Liver (tissue), 9 donors: ENCODE results near the gene ZMPSTE24. TPM values are rescaled to one million over a fixed set of nuclear protein-coding genes. Genes with fewer than 3 reads are reported as not detected.

ENCODE experiments used
- DNase-seq: peaks from one replicate; pipeline ENCODE4 v3.0.0-alpha.2; 2017; ENCODE audit warnings: low spot score
- H3K27ac ChIP-seq, 2 donors: one replicate each; pipeline ENCODE4 v1.7.0; 2013; ENCODE audit warnings: inconsistent platforms in 2 of 2, low read length in 2 of 2, control low read depth in 1 of 2, low read depth in 1 of 2, mild to moderate bottlenecking in 1 of 2
- H3K27me3 ChIP-seq, 4 donors: one replicate each; pipeline versions ENCODE4 v1.6.1 to v1.7.0; 2013; ENCODE audit warnings: low read length in 3 of 4, inconsistent platforms in 1 of 4, mild to moderate bottlenecking in 1 of 4, moderate library complexity in 1 of 4; ENCODE audit not compliant: control insufficient read depth in 4 of 4, insufficient read depth in 4 of 4
- H3K36me3 ChIP-seq, 4 donors: one replicate each; pipeline versions ENCODE4 v1.6.1 to v1.7.0; 2013; ENCODE audit warnings: low read length in 3 of 4, mild to moderate bottlenecking in 3 of 4, low read depth in 1 of 4, moderate library complexity in 1 of 4; ENCODE audit not compliant: control insufficient read depth in 4 of 4, insufficient read depth in 3 of 4
- H3K4me1 ChIP-seq, 4 donors: one replicate each; pipeline versions ENCODE4 v1.6.1 to v1.7.0; 2013; ENCODE audit warnings: low read length in 3 of 4, mild to moderate bottlenecking in 3 of 4, moderate library complexity in 1 of 4; ENCODE audit not compliant: control insufficient read depth in 4 of 4, insufficient read depth in 4 of 4
- H3K4me3 ChIP-seq, 3 donors: one replicate each; pipeline versions ENCODE4 v1.6.1 to v1.7.0; 2013; ENCODE audit warnings: low read length in 3 of 3, control low read depth in 1 of 3, low read depth in 1 of 3, mild to moderate bottlenecking in 1 of 3
- H3K9ac ChIP-seq, 2 donors: one replicate each; pipeline ENCODE4 v1.7.0; 2013; ENCODE audit warnings: low read length in 2 of 2, mild to moderate bottlenecking in 2 of 2, moderate library complexity in 2 of 2, control low read depth in 1 of 2, low read depth in 1 of 2
- H3K9me3 ChIP-seq, 4 donors: one replicate each; pipeline versions ENCODE4 v1.6.1 to v1.7.0; 2013; ENCODE audit warnings: low read length in 3 of 4; ENCODE audit not compliant: control insufficient read depth in 4 of 4
- EGR1 ChIP-seq, 2 donors: IDR thresholded peaks; 2 replicates each; pipeline ENCODE4 v1.6.1; 2016 to 2018; ENCODE audit warnings: antibody characterized with exemption in 2 of 2, low read depth in 2 of 2
- FOXA1 ChIP-seq: IDR thresholded peaks from 2 replicates; pipeline ENCODE4 v1.6.1; 2016; ENCODE audit warnings: antibody characterized with exemption
- FOXA2 ChIP-seq: IDR thresholded peaks from 2 replicates; pipeline ENCODE4 v1.6.1; 2016; ENCODE audit warnings: antibody characterized with exemption
- GABPA ChIP-seq, 2 donors: IDR thresholded peaks in 1 of 2; conservative IDR thresholded peaks in 1 of 2; 2 replicates each; pipeline ENCODE4 v1.6.1; 2016; ENCODE audit warnings: antibody characterized with exemption in 2 of 2, mild to moderate bottlenecking in 1 of 2, moderate library complexity in 1 of 2
- HNF4A ChIP-seq, 2 donors: conservative IDR thresholded peaks; 2 replicates each; pipeline ENCODE4 v1.6.1; 2016; ENCODE audit warnings: antibody characterized with exemption in 2 of 2, mild to moderate bottlenecking in 2 of 2
- HNF4G ChIP-seq: IDR thresholded peaks from 2 replicates; pipeline ENCODE4 v1.6.1; 2016; ENCODE audit warnings: antibody characterized with exemption
- JUND ChIP-seq, 2 donors: IDR thresholded peaks; 2 replicates each; pipeline ENCODE4 v1.6.1; 2016; ENCODE audit warnings: antibody characterized with exemption in 2 of 2
- NR2F2 ChIP-seq: IDR thresholded peaks from 2 replicates; pipeline ENCODE4 v1.6.1; 2016; ENCODE audit warnings: antibody characterized with exemption
- RAD21 ChIP-seq, 2 donors: IDR thresholded peaks; 2 replicates each; pipeline ENCODE4 v1.6.1; 2016; ENCODE audit warnings: antibody characterized with exemption in 2 of 2, mild to moderate bottlenecking in 2 of 2
- RXRA ChIP-seq, 2 donors: IDR thresholded peaks; 2 replicates each; pipeline ENCODE4 v1.6.1; 2017 to 2018; ENCODE audit warnings: antibody characterized with exemption in 2 of 2, mild to moderate bottlenecking in 1 of 2
- SP1 ChIP-seq: IDR thresholded peaks from 2 replicates; pipeline ENCODE4 v1.6.1; 2018; ENCODE audit warnings: antibody characterized with exemption, mild to moderate bottlenecking
- TAF1 ChIP-seq: conservative IDR thresholded peaks from 2 replicates; pipeline ENCODE4 v1.6.1; 2016; ENCODE audit warnings: antibody characterized with exemption, mild to moderate bottlenecking
- YY1 ChIP-seq: IDR thresholded peaks from 2 replicates; pipeline ENCODE4 v1.6.1; 2016; ENCODE audit warnings: antibody characterized with exemption, mild to moderate bottlenecking
- WGBS: extraction: QIAGEN DNeasy Blood & Tissue Kit; methylation state at CpG from one replicate; pipeline ENCODE4 v1.1.7; 2013; 5-methylcytosine and 5-hydroxymethylcytosine counted together
- polyA plus RNA-seq, 2 donors: library from polyadenylated mRNA; stranded (reverse) in 1 of 2; unstranded in 1 of 2; fragments of 200-250 nt in 1 of 2; fragments of >200 nt in 1 of 2; fragmentation: Nextera tagmentation in 1 of 2; extraction: Ambion mirVana in 1 of 2; gene quantifications; one replicate each; pipeline versions ENCODE4 v1.2.1 to v1.2.3, GENCODE V29; 2013 to 2015
- total RNA-seq, 2 donors: library from RNA; depleted of rRNA; stranded (reverse); fragments of >200 nt; gene quantifications; one replicate each; pipeline ENCODE4 v1.2.3, GENCODE V29; 2014
- TF ChIP-seq, protein P1 (sequence below): IDR thresholded peaks from 2 replicates; pipeline ENCODE4 v1.6.1; 2016; ENCODE audit warnings: antibody characterized with exemption
- TF ChIP-seq, protein P2 (sequence below): IDR thresholded peaks from 2 replicates; pipeline ENCODE4 v1.6.1; 2016; ENCODE audit warnings: antibody characterized with exemption
- TF ChIP-seq, protein P3 (sequence below): IDR thresholded peaks from 2 replicates; pipeline ENCODE4 v1.6.1; 2016; ENCODE audit warnings: antibody characterized with exemption, mild to moderate bottlenecking
- TF ChIP-seq, protein P4 (sequence below): fragments of 150-350 bp; IDR thresholded peaks from 2 replicates; pipeline ENCODE4 v1.5.1; 2017; ENCODE audit warnings: improper control_type of control experiment, low read depth, low read length; ENCODE audit not compliant: missing input control
- TF ChIP-seq, protein P5 (sequence below): IDR thresholded peaks from 2 replicates; pipeline ENCODE4 v1.6.1; 2016; ENCODE audit warnings: antibody characterized with exemption
- donor health status: healthy.
- donor health status: healthy.
- donor health status: healthy.
- donor health status: healthy.
- donor health status: healthy.

ZMPSTE24 gene
- total and polyA plus RNA-seq, 4 donors = 17.3 to 40.1 (median 22.6) TPM

DNA sequence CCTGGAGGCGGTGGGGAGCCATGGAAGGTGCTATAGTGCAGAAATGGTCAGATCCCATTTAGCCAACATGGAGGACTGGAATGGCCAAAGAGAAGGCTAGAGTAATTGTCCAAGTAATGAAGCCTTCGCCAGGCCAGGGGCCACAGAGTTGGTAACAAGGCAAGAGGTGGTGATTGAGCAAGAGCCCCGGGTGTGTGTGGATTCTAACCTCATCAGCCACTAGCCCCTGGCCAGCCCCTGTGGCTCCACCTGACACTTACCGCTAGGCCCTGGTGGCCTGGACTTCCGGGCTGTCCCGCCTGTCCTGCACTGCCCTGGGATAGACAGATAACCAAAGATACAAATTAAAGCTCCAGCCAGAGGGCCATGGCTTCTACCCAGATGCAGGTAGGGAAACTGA lies 49.1 kb downstream of the ZMPSTE24 start:
- no peak overlapping the region for H3K4me3 ChIP-seq
- H3K36me3 ChIP-seq = no peaks in the 10 kb centered on the region
- TF ChIP-seq RXRA (IDR thresholded peaks at IDR 0.05) (no peak), SP1 (no peak), RAD21 (IDR thresholded peaks at IDR 0.05) (no peak), NR2F2 (no peak)
- TF ChIP-seq, protein P1, sequence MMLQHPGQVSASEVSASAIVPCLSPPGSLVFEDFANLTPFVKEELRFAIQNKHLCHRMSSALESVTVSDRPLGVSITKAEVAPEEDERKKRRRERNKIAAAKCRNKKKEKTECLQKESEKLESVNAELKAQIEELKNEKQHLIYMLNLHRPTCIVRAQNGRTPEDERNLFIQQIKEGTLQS = no peak
- TF ChIP-seq, protein P2, sequence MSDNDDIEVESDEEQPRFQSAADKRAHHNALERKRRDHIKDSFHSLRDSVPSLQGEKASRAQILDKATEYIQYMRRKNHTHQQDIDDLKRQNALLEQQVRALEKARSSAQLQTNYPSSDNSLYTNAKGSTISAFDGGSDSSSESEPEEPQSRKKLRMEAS = no peak
- TF ChIP-seq, protein P3, sequence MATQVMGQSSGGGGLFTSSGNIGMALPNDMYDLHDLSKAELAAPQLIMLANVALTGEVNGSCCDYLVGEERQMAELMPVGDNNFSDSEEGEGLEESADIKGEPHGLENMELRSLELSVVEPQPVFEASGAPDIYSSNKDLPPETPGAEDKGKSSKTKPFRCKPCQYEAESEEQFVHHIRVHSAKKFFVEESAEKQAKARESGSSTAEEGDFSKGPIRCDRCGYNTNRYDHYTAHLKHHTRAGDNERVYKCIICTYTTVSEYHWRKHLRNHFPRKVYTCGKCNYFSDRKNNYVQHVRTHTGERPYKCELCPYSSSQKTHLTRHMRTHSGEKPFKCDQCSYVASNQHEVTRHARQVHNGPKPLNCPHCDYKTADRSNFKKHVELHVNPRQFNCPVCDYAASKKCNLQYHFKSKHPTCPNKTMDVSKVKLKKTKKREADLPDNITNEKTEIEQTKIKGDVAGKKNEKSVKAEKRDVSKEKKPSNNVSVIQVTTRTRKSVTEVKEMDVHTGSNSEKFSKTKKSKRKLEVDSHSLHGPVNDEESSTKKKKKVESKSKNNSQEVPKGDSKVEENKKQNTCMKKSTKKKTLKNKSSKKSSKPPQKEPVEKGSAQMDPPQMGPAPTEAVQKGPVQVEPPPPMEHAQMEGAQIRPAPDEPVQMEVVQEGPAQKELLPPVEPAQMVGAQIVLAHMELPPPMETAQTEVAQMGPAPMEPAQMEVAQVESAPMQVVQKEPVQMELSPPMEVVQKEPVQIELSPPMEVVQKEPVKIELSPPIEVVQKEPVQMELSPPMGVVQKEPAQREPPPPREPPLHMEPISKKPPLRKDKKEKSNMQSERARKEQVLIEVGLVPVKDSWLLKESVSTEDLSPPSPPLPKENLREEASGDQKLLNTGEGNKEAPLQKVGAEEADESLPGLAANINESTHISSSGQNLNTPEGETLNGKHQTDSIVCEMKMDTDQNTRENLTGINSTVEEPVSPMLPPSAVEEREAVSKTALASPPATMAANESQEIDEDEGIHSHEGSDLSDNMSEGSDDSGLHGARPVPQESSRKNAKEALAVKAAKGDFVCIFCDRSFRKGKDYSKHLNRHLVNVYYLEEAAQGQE = no peak
- H3K9ac ChIP-seq = no peak overlapping the region
- H3K4me1 ChIP-seq = no peaks in the 10 kb centered on the region
- H3K27me3 ChIP-seq = no peaks in the 10 kb centered on the region
- 88% methylated on average over 6 of the region's 6 CpGs for WGBS
- no peak for DNase-seq
- no peak overlapping the region for H3K27ac ChIP-seq
- no peaks in the 10 kb centered on the region for H3K9me3 ChIP-seq

DNA sequence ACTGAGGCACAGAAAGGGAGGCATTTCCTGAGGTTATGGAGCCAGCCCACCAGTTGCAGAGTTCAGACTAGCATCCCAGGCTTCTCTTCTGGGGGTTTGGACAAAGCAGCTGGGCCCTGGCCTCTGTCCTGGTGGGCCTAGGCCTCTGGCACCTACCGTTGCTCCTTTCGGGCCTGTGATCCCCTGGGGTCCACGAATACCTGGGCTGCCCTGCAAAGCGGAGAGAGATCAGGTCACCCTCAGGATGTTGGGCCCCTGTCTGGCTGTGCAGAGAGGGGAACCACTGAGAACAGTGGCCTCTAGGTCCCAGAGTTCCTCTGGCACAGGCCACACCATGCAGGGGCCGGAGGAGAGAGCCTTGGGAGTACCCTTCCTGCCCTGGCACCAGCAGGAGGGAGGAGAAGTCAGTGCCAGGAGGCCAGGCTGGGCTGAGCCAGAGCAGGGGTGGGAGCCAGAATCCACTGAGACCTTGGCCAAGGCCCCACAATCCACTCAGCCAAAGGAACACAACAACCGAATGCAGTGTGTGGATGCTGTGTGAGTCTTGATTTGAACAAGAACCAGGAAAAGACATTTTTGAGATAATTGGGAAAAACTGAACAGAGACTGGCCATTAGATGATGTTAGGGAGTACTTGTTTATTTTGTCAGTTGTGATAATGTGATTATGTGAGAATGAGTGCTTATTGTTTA lies 50.1 kb downstream of the ZMPSTE24 start:
- WGBS = 85% methylated on average over 6 of the region's 6 CpGs
- Histone ChIP-seq H3K27ac (no peak overlapping the region), H3K4me3 (no peak overlapping the region), H3K36me3 (no peaks in the 10 kb centered on the region), H3K4me1 (no peaks in the 10 kb centered on the region), H3K9me3 (no peaks in the 10 kb centered on the region), H3K27me3 (no peaks in the 10 kb centered on the region), H3K9ac (no peak overlapping the region)
- TF ChIP-seq FOXA2 = no peak
- no peak for TF ChIP-seq RXRA (IDR thresholded peaks at IDR 0.05)
- no peak for TF ChIP-seq YY1
- no peak for TF ChIP-seq TAF1
- TF ChIP-seq NR2F2 = no peak
- DNase-seq = no peak

DNA sequence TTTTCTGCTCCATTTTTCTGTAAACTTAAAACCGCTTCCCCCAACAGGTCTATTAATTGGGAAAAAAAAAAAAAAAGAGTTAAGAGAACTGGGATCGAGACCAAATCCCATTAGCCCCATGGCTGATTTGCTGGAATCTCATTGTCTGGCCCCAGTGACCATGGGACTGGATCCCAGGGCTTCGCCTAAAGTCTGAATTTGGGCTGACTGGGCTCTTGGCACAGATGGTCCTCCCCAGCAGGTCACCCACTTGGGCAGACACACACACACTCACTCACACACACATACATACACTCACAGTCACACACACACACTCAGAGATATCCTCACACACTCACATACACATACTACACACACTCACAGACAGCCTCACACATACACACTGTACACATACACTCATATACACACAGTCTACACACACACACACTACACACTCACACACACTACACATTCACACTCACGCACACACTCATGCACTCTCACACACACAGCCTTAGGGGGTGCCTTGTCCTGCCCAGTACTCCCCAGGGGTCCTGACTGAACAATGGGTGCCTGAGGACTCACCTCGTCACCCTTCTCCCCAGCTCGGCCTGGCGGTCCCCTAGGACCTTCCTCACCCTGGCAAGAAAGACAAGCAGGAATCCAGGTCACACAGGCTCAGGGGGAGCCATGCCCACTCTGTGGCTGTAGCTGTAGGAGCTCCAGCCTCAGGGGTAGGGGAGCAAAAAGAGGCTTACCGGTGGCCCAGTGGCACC lies 51.5 kb downstream of the ZMPSTE24 start:
- no peaks in the 10 kb centered on the region for H3K36me3 ChIP-seq
- H3K27me3 ChIP-seq = no peaks in the 10 kb centered on the region
- H3K4me1 ChIP-seq = no peaks in the 10 kb centered on the region
- H3K9ac ChIP-seq = no peak overlapping the region
- H3K9me3 ChIP-seq = no peaks in the 10 kb centered on the region
- no peak overlapping the region for H3K4me3 ChIP-seq
- WGBS = 91% methylated on average over 8 of the region's 8 CpGs
- DNase-seq = no peak
- H3K27ac ChIP-seq = no peak overlapping the region
- TF ChIP-seq TAF1 (no peak), NR2F2 (no peak), HNF4G (no peak), HNF4A (conservative IDR thresholded peaks at IDR 0.05) (no peak), GABPA (IDR thresholded peaks at IDR 0.05 in 1 of 2, conservative IDR thresholded peaks at IDR 0.05 in 1 of 2) (no peak), FOXA1 (no peak), RAD21 (IDR thresholded peaks at IDR 0.05) (no peak), SP1 (no peak), EGR1 (IDR thresholded peaks at IDR 0.05; ENCODE audit: low read depth in 2 of 2) (no peak), JUND (IDR thresholded peaks at IDR 0.05) (no peak), YY1 (no peak), FOXA2 (no peak)
- TF ChIP-seq, protein P4, sequence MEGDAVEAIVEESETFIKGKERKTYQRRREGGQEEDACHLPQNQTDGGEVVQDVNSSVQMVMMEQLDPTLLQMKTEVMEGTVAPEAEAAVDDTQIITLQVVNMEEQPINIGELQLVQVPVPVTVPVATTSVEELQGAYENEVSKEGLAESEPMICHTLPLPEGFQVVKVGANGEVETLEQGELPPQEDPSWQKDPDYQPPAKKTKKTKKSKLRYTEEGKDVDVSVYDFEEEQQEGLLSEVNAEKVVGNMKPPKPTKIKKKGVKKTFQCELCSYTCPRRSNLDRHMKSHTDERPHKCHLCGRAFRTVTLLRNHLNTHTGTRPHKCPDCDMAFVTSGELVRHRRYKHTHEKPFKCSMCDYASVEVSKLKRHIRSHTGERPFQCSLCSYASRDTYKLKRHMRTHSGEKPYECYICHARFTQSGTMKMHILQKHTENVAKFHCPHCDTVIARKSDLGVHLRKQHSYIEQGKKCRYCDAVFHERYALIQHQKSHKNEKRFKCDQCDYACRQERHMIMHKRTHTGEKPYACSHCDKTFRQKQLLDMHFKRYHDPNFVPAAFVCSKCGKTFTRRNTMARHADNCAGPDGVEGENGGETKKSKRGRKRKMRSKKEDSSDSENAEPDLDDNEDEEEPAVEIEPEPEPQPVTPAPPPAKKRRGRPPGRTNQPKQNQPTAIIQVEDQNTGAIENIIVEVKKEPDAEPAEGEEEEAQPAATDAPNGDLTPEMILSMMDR = no peak
- TF ChIP-seq, protein P2 = no peak
- TF ChIP-seq, protein P5, sequence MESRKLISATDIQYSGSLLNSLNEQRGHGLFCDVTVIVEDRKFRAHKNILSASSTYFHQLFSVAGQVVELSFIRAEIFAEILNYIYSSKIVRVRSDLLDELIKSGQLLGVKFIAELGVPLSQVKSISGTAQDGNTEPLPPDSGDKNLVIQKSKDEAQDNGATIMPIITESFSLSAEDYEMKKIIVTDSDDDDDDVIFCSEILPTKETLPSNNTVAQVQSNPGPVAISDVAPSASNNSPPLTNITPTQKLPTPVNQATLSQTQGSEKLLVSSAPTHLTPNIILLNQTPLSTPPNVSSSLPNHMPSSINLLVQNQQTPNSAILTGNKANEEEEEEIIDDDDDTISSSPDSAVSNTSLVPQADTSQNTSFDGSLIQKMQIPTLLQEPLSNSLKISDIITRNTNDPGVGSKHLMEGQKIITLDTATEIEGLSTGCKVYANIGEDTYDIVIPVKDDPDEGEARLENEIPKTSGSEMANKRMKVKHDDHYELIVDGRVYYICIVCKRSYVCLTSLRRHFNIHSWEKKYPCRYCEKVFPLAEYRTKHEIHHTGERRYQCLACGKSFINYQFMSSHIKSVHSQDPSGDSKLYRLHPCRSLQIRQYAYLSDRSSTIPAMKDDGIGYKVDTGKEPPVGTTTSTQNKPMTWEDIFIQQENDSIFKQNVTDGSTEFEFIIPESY = no peak
- TF ChIP-seq, protein P1 = no peak
